GM12878 (cell line): ENCODE results near the gene COL18A1.

ENCODE experiments used
- CEBPB ChIP-seq, 2 experiments: fragments of 150-350 bp in 1 of 2; IDR thresholded peaks; 2 replicates each; pipeline ENCODE4 v1.6.1; 2012 to 2014; ENCODE audit warnings: low read depth in 2 of 2, low read length in 2 of 2, borderline replicate concordance in 1 of 2, inconsistent platforms in 1 of 2
- CHD2 ChIP-seq: IDR thresholded peaks from 2 replicates; pipeline ENCODE4 v1.6.1; 2011; ENCODE audit warnings: low read depth, low read length, improper control_type of control experiment, borderline replicate concordance
- CREM ChIP-seq: IDR thresholded peaks from 2 replicates; pipeline ENCODE4 v1.6.1; 2014; ENCODE audit warnings: antibody characterized with exemption, low read depth
- POLR2A ChIP-seq: IDR thresholded peaks from 2 replicates; pipeline ENCODE4 v1.6.1; 2011; ENCODE audit warnings: low read depth, mild to moderate bottlenecking, low read length
- RAD21 ChIP-seq: IDR thresholded peaks from 2 replicates; pipeline ENCODE4 v1.6.1; 2011; ENCODE audit warnings: mild to moderate bottlenecking, low read depth, low read length, moderate library complexity; ENCODE audit not compliant: insufficient read depth
- TAF1 ChIP-seq: IDR thresholded peaks from 2 replicates; pipeline ENCODE4 v1.6.1; 2011; ENCODE audit warnings: mild to moderate bottlenecking, low read depth, low read length, borderline replicate concordance
- TF ChIP-seq, protein P1 (sequence below): IDR thresholded peaks from 2 replicates; pipeline ENCODE4 v1.6.1; 2011; ENCODE audit warnings: mild to moderate bottlenecking, low read depth, low read length, moderate library complexity; ENCODE audit not compliant: insufficient replicate concordance
- TF ChIP-seq, protein P2 (sequence below), 3 experiments: IDR thresholded peaks in 2 of 3; conservative IDR thresholded peaks in 1 of 3; 2 replicates each; pipeline ENCODE4 v1.5.1; 2011; ENCODE audit warnings: low read depth in 3 of 3, low read length in 3 of 3, mild to moderate bottlenecking in 3 of 3, control low read depth in 2 of 3, moderate library complexity in 2 of 3, inconsistent platforms in 1 of 3, mixed read lengths in 1 of 3; ENCODE audit not compliant: control insufficient read depth in 2 of 3, insufficient read depth in 1 of 3; ENCODE audit errors: extremely low read depth in 1 of 3
- TF ChIP-seq, protein P3 (sequence below): fragments of 450-650 bp; IDR thresholded peaks from 2 replicates; pipeline ENCODE4 v1.6.1; 2017; ENCODE audit warnings: antibody characterized with exemption, mild to moderate bottlenecking, moderate library complexity

DNA sequence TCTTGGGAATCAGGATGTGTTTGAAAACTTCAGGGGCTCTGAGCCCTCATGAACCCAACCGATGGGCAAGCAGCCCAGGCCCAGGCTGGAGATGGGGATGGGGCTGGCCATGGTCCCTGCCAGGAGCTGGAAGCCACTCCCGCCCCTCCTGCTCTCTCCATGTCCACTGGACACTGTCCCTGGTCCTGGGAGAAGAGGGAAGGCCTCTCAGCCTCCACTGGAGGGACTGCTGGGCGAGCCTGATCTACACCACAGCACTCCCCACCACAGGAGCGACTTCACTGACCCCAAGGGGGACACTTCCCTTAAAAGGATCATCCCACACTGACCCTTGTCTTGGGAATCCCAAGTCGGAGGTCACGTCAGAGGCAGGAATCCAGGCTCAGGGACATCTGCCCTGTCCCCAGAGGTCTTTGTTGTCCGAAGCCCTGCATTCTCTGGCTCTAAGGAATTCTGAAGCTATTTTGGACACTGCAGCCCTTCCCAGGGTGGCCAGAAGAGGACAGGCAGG is 16.9 kb upstream of the COL18A1 start:
- no peak for TF ChIP-seq POLR2A
- TF ChIP-seq, protein P1, sequence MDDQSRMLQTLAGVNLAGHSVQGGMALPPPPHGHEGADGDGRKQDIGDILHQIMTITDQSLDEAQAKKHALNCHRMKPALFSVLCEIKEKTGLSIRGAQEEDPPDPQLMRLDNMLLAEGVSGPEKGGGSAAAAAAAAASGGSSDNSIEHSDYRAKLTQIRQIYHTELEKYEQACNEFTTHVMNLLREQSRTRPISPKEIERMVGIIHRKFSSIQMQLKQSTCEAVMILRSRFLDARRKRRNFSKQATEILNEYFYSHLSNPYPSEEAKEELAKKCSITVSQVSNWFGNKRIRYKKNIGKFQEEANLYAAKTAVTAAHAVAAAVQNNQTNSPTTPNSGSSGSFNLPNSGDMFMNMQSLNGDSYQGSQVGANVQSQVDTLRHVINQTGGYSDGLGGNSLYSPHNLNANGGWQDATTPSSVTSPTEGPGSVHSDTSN = no peak
- TF ChIP-seq CEBPB (IDR thresholded peaks at IDR 0.05; ENCODE audit: borderline replicate concordance in 1 of 2, low read depth in 2 of 2, low read length in 2 of 2) = no peak
- TF ChIP-seq, protein P2, sequence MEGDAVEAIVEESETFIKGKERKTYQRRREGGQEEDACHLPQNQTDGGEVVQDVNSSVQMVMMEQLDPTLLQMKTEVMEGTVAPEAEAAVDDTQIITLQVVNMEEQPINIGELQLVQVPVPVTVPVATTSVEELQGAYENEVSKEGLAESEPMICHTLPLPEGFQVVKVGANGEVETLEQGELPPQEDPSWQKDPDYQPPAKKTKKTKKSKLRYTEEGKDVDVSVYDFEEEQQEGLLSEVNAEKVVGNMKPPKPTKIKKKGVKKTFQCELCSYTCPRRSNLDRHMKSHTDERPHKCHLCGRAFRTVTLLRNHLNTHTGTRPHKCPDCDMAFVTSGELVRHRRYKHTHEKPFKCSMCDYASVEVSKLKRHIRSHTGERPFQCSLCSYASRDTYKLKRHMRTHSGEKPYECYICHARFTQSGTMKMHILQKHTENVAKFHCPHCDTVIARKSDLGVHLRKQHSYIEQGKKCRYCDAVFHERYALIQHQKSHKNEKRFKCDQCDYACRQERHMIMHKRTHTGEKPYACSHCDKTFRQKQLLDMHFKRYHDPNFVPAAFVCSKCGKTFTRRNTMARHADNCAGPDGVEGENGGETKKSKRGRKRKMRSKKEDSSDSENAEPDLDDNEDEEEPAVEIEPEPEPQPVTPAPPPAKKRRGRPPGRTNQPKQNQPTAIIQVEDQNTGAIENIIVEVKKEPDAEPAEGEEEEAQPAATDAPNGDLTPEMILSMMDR (IDR thresholded peaks at IDR 0.05 in 2 of 3, conservative IDR thresholded peaks at IDR 0.05 in 1 of 3; ENCODE audit: control insufficient read depth in 2 of 3, extremely low read depth in 1 of 3, insufficient read depth in 1 of 3, low read depth in 3 of 3, low read length in 3 of 3) = no peak
- TF ChIP-seq, protein P3, sequence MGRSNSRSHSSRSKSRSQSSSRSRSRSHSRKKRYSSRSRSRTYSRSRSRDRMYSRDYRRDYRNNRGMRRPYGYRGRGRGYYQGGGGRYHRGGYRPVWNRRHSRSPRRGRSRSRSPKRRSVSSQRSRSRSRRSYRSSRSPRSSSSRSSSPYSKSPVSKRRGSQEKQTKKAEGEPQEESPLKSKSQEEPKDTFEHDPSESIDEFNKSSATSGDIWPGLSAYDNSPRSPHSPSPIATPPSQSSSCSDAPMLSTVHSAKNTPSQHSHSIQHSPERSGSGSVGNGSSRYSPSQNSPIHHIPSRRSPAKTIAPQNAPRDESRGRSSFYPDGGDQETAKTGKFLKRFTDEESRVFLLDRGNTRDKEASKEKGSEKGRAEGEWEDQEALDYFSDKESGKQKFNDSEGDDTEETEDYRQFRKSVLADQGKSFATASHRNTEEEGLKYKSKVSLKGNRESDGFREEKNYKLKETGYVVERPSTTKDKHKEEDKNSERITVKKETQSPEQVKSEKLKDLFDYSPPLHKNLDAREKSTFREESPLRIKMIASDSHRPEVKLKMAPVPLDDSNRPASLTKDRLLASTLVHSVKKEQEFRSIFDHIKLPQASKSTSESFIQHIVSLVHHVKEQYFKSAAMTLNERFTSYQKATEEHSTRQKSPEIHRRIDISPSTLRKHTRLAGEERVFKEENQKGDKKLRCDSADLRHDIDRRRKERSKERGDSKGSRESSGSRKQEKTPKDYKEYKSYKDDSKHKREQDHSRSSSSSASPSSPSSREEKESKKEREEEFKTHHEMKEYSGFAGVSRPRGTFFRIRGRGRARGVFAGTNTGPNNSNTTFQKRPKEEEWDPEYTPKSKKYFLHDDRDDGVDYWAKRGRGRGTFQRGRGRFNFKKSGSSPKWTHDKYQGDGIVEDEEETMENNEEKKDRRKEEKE = no peak
- TF ChIP-seq CHD2 = no peak
- TF ChIP-seq CREM = no peak
- TF ChIP-seq TAF1 = no peak
- TF ChIP-seq RAD21 = no peak
